Nephron progenitor cell (in vitro differentiated cells): ENCODE data around the gene HNRNPUL2.
"Not testable (repeated sequence)": the region's sequence is repeated elsewhere in the genome, so short reads cannot be mapped to it uniquely, and the experiment has no call there.

Experiments
- DNase-seq: peaks from one replicate; pipeline ENCODE4 v3.0.0; 2021
- H3K27ac Mint-ChIP-seq: 2 replicates; pipeline ENCODE4 v1.8.0; 2021; ENCODE audit warnings: mild to moderate bottlenecking, moderate library complexity, mixed read lengths
- H3K27me3 Mint-ChIP-seq: 2 replicates; pipeline ENCODE4 v1.8.0; 2021; ENCODE audit warnings: mild to moderate bottlenecking, low read depth, mixed read lengths; ENCODE audit not compliant: poor library complexity
- H3K36me3 Mint-ChIP-seq: 2 replicates; pipeline ENCODE4 v1.8.0; 2021; ENCODE audit warnings: low read depth, mixed read lengths
- H3K4me1 Mint-ChIP-seq: 2 replicates; pipeline ENCODE4 v1.8.0; 2021; ENCODE audit warnings: mixed read lengths
- H3K4me3 Mint-ChIP-seq: 2 replicates; pipeline ENCODE4 v1.8.0; 2021; ENCODE audit warnings: mild to moderate bottlenecking, moderate library complexity, mixed read lengths
- H3K9me3 Mint-ChIP-seq: 2 replicates; pipeline ENCODE4 v1.8.0; 2021; ENCODE audit warnings: mild to moderate bottlenecking, moderate library complexity, mixed read lengths
- CTCF ChIP-seq: fragments of 200-600 bp; sonication (generic); IDR thresholded peaks from 2 replicates; pipeline ENCODE4 v1.5.0; 2021; ENCODE audit warnings: antibody characterized with exemption

HNRNPUL2 gene

DNA sequence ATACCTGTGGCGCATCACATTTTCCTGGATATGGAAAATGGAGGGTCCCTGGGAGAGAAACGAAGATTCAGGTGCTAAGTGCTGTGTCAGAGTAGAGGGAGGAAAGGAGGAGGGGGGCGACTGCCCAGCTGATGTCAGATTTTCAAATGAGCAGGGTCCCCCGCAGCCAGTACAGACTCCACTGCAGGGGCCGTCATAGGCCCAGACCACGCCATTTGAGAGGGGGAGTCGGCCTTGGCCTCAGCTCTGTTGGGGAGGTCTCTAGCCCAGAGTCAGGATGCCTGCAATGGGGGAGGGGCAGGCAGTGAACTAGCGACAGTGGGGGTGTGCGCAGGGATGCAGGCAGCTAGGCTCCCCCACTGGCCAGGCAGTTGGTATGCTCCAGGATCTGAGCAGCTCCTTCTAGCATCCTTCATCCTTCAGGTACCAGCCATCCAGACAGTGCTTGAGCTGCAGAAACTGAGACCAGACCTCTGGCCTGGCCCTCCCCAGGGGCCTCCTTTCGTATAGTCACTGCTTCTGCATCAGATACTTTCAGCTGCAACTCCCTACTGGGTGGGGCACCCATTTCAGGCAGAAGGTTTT, 19.9 kb downstream of the HNRNPUL2 start, which contains the start of the genes BSCL2 and GNG3:
Gene BSCL2 (minus strand): TSS at position 148 of the 585 bp plus-strand sequence. CDS start 229 bp downstream, outside the sequence.
Gene GNG3 (plus strand): TSS at position 400 of the 585 bp plus-strand sequence. CDS start 620 bp downstream, outside the sequence.
- Mint-ChIP-seq H3K4me1 (peaks cover 52% of the 10 kb centered on the region), H3K36me3 (peaks cover 26% of the 10 kb centered on the region), H3K27me3 (no peaks in the 10 kb centered on the region), H3K4me3 (peak within 1 kb of the TSS; percentile 89), H3K27ac (peak within 1 kb of the TSS; percentile 98), H3K9me3 (no peaks in the 10 kb centered on the region)
- TF ChIP-seq CTCF: no peak
- peak; percentile 91 for DNase-seq

DNA sequence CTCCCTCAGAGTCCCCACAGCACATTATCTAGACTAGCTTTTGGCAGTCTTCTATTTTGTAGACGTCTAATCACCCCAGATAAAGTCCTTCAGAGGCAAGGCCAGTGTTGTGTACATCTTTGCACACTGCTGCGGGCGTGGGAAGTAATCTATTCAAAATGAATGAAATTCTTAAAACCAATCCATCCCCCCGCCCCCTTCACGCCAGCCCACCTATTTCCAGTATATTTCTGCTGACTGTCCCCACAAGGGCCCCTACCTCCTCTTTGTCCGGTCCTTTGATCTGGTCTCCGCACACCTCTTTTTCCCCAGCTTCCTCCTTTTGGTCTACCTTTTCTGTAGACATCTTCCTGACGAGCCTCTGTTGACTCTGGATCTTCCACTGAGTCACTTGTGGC, 20.4 kb downstream of the HNRNPUL2 start:
- Mint-ChIP-seq H3K4me1 (peaks cover 48% of the 10 kb centered on the region), H3K27me3 (no peaks in the 10 kb centered on the region), H3K4me3 (peak overlapping the region; percentile 89), H3K36me3 (peaks cover 26% of the 10 kb centered on the region), H3K9me3 (no peaks in the 10 kb centered on the region), H3K27ac (peak overlapping the region; percentile 98)
- no peak for DNase-seq
- no peak for TF ChIP-seq CTCF

DNA sequence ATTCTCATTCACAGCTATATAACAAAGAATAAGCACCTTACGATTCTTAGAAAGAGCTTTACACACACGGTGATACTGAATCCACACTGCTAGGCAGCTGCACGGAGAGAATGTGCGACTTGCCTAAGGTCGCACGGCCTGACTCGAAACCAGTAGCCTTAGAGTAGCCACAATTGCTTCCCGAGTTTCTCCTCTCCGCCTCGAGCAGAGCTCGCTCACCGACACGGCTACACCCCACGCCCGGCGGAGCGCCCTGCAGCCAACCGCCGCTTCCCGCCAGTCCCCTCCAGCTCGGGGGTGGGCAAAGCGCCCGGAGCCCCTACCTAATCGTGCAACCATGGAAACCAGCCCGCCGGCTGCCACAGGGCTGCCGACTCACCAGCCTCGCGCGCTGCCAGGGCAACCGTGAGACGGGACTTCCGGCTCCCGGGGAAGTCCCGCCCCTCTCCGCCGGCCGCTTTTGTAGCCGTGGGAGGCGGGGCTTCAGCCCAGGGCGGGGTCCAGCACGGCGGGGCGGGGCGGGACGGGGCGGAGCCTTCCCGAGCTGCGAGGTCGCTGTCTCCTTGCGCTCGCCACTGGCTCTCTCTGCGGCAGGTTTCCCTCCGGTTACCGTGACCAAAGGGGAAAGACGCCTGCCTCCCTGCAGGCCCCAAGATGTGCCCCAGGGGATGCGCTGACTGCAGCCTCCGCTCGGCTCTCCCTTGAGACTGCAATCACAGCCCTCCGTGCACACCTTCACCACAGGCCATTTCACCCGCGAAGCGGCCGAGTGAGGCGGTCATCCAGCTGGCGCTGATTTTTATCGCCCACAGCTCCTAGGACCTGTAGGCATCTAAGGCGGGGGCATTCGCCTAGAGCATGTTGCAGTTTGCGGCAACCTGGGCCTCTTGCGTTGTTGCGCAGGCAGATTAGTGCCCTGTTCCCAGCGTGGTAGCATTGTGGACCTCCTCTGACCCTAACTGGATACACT, 21.1 kb downstream of the HNRNPUL2 start:
- peak overlapping the region; percentile 98 for H3K27ac Mint-ChIP-seq
- H3K27me3 Mint-ChIP-seq: no peaks in the 10 kb centered on the region
- TF ChIP-seq CTCF: no peak
- H3K36me3 Mint-ChIP-seq: peaks cover 28% of the 10 kb centered on the region
- peak; percentile 98 for DNase-seq
- peak overlapping the region; percentile 89 for H3K4me3 Mint-ChIP-seq
- no peaks in the 10 kb centered on the region for H3K9me3 Mint-ChIP-seq
- H3K4me1 Mint-ChIP-seq: peaks cover 48% of the 10 kb centered on the region

DNA sequence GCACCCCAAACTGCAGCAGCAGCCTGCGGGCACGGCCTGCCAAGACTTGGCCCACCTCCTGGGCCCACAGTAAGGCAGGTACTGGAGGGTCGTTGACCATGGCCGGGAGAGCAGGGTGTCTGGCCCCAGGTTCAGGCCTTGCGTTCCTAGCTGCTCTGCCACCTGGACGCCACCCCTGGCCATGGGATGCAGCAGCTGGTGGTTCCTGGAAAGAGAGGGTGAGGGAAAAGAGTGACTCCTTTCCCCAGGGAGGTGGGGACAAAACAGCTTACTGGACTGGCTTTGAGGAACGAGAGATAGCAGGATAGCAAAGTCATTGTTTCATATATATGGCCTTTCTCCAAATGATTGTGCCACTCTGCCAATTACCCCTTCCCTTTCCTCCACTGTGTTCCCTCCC, 21.8 kb downstream of the HNRNPUL2 start:
- DNase-seq: no peak
- no peak for TF ChIP-seq CTCF
- Mint-ChIP-seq H3K36me3 (peaks cover 25% of the 10 kb centered on the region), H3K9me3 (no peaks in the 10 kb centered on the region), H3K27ac (peak overlapping the region; percentile 91), H3K4me3 (peak overlapping the region; percentile 89), H3K27me3 (no peaks in the 10 kb centered on the region), H3K4me1 (peaks cover 48% of the 10 kb centered on the region)

- peaks cover 34% of the 10 kb centered on the region for H3K4me1 Mint-ChIP-seq
- not testable (repeated sequence) for DNase-seq, H3K27me3 Mint-ChIP-seq, H3K4me3 Mint-ChIP-seq, H3K27ac Mint-ChIP-seq, H3K9me3 Mint-ChIP-seq
- H3K36me3 Mint-ChIP-seq: peaks cover 25% of the 10 kb centered on the region
Measured at GRCh38 chr11:62703921-62704320, 23.3 kb downstream of the HNRNPUL2 start.

DNA sequence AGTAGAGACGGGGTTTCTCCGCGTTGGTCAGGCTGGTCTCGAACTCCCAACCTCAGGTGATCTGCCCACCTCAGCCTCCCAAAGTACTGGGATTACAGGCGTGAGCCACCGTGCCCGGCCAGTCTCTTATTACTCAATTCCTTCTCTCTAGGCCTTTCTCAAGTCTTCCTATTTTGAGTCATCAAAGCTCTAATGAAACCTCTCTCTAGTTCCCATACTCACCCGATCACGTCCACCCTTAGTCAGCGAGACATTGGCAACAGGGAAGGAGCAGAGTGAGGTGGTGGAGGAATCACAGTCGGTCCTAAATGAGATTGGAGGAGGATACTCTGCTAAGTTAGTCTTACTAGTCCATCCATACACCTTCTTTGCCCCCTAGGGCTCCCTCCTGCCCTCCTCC, 25.0 kb downstream of the HNRNPUL2 start:
- TF ChIP-seq CTCF: no peak
- no peak for DNase-seq
- no peaks in the 10 kb centered on the region for H3K9me3 Mint-ChIP-seq
- H3K4me3 Mint-ChIP-seq: no peak overlapping the region
- peaks cover 19% of the 10 kb centered on the region for H3K4me1 Mint-ChIP-seq
- H3K27ac Mint-ChIP-seq: peak overlapping the region; percentile 19
- H3K36me3 Mint-ChIP-seq: peaks cover 32% of the 10 kb centered on the region
- H3K27me3 Mint-ChIP-seq: peaks cover 2% of the 10 kb centered on the region
